Stimulated activated CD8-positive, alpha-beta memory T cell treated with anti-CD3 and anti-CD28 coated beads, Interleukin-2, amount 100 ng/mL, for 1 hour (primary cell): ENCODE results near the gene CENPM.
"Not testable (repeated sequence)": the region's sequence is repeated elsewhere in the genome, so short reads cannot be mapped to it uniquely, and the experiment has no call there.

Experiments used
- DNase-seq, 2 donors: peaks; one replicate each; pipeline ENCODE4 v3.0.0-alpha.2; 2020; ENCODE audit warnings: low read depth in 2 of 2

Gene CENPM

DNA sequence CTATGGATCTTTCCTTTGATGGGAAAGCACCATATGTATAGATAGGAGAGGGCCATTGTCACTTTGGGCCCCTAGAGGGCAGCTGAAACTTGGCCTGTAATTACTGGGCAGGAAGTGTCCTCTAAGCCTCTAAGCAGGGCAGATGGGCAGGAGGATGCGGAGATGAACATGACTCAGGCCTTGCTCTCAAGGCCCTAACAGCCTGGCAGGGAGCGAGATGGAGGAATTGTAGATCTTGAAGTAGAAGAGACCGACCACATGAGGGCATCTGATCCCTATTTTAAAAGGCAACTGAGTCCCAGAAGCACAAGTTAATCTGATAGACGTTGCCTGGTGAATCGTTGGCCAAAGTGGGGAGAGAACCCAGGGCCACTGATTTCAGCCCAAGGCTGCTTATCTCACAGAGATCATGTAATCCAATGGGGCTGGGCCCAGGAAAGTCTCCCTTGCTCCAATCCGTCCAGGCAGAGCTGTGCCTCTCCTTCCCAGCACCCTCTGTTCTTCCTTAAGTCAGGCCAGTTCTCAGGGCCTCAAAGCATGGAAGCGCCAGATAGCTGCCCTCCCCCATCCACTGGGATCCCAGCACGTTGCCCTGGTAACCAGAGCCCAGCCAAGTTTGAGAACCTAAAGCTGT lies 19.8 kb upstream of the CENPM start:
- DNase-seq = no peak

DNA sequence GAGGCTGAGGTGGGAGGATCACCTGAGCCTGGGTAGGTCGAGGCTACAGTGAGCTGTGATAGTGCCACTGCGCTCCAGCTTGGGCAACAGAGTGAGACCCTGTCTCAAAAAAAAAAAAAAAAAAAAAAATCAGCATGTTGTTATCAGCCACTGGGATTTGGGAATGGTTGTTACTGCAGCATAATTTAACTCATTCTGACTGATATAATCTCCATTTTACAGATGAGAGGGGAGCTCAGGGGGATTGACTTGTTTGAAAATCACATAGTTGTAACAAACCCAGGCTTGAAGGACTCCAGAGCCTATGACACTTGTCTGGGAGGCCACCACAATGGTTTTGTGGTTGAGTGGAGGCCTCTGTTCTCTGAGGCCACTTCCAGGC lies 19.3 kb upstream of the CENPM start:
- DNase-seq = no peak

DNA sequence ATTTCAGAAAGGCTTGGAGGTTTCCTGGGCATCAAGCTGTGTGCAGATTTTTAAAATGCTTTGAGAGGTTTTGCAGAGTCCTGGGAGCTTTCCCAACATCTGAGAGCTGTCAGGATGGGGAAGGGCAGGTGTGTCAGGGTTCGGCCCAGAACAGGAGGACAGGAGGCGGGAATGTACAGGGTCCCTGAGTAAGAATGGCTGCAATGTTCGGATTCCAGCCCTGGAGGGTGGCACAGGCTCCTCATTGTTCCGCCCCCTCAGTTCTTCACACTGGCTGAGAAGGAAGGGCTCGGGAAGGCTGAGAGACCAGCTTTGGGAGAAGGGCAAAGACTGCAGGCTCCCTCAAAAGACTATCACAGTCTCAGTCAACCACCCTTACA lies 17.1 kb upstream of the CENPM start:
- no peak for DNase-seq

GRCh38 chr22:41963453-41964111 lies 16.6 kb upstream of the CENPM start:
- no peak for DNase-seq

DNA sequence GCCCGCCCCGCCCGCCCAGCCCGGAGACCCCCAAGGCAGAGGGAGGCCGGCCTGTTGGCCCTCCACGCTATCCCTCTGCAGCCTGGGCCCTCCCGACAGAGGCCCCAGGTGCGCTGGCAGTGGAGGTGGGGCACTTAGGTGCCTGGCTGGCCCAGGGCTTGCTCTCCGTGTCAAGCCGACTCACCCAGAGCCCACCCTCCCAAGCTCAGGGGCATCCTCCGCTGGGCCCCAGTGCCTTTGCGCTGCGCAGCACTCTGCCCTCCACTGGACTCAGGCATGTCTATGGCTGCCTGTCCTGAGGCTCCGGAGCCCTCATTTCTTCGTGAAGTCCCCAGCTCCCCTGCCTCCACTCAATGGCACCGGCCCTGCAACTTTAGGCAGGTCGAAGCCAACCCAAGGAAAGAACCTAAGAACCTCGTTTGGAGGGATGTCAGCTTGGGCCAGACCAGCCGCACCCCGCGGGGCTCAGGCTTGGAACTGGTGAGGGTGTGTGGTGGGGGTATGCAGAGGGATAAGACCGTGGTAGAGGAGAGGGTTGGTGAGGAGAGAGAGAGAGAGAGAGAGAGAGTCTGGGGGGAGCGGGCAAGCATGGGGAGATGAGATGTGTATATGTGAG lies 11.1 kb upstream of the CENPM start:
- DNase-seq = no peak

GRCh38 chr22:41952713-41953112 lies 5.8 kb upstream of the CENPM start:
- DNase-seq = no peak

DNA sequence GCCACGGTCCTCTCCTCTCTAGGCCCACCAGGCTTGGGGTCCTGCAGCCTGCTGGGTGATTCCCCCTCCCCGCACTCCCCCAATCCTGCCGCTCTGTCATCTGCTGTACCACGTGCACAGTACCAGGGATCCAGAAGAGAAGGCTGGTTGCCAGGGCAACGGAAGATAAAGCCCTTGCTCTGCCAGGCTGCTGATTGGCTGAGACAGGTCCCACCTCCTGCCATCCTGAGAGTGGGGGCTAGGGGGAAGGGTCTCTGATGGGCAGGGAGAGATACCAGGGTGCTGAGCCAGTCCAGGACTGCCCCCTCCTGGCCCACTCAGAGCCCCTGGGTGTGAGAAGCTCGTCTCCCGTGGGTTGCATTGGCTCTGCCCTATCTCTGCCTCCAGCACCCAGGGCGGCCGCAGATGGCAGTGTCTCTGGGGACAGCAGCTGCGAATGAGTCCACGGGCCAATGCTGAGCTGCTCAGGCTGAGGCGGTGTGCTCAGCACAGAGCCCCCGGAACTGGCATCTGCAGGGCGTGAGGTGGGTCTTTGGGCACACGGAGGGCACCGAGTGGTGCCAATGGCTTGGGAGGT lies 5.0 kb upstream of the CENPM start, which contains the start of gene SMIM45:
Gene SMIM45 (plus strand): TSS at position 253 of the 577 bp plus-strand sequence.
- DNase-seq = no peak

GRCh38 chr22:41949297-41949965 lies 2.5 kb upstream of the CENPM start:
- no peak for DNase-seq

GRCh38 chr22:41948928-41949296 lies 2.0 kb upstream of the CENPM start:
- DNase-seq = not testable (repeated sequence)

GRCh38 chr22:41948142-41948541 lies 1.2 kb upstream of the CENPM start:
- no peak for DNase-seq

DNA sequence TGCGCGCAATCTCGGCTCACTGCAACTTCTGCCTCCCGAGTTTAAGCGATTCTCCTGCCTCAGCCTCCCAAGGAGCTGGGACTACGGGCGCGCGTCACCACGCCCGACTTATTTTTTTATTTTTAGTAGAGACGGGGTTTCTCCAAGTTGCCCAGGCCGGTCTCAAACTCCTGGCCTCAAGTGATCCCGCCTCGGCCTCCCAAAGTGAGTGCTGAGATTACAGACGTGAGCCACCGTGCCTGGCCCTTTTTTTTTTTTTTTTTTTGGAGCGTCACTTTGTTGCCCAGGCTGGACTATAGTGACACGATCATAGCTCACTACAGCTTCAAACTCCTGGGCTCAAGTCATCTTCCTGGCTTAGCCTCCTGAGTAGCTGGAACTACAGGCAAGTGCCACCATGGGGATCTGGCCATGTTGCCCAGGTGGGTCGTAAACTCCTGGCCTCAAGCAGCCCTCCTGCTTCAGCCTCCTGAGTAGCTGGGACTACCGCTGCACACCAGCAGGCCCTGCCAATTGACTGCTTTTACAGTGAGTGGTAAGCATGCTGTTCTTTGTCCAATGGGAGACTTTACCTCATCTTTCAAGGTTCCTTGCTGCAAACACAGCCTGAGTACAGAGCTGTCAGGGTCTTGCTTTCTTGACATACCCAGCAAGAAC lies 600 bp upstream of the CENPM start:
- no peak for DNase-seq

GRCh38 chr22:41943661-41944209 lies 3.2 kb downstream of the CENPM start:
- no peak for DNase-seq

GRCh38 chr22:41940832-41941765 lies 5.9 kb downstream of the CENPM start:
- peak; percentile 66 to 70 for DNase-seq

GRCh38 chr22:41939981-41940831 lies 6.7 kb downstream of the CENPM start:
- peak; percentile 77 to 83 for DNase-seq

DNA sequence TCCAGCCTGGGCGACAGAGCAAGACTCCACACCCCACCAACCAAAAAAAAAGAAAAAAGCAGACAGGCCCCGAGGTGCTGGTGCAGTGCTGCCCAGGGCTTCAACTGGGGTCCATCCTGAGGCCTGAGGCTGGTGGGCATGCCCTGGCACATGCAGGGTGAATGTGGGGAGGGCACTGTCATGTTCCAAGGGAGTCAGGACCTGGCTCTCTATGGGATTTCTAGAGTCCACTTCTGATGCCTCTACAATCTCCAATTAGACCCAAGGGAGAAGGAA lies 10.1 kb downstream of the CENPM start:
- no peak for DNase-seq

DNA sequence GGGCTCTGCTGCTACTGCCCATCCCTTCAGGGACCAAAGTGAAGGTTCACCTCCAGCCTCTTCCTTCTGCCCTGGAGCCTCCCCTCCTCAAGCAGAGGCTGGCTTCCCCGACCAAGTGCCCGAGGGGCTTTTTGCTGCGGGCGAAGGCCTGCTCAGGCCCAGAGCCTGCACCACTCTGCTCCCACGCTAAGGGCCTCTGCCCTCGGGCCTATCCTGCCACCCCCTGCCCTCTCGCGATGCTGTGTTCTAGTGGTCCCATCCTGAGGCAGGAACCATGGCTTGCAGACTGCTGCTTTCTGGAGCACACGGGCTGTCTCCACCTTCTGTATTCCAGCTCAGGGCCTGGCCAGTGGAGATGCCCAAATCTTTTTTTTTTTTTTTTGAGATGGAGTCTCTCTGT lies 11.4 kb downstream of the CENPM start:
- no peak for DNase-seq

DNA sequence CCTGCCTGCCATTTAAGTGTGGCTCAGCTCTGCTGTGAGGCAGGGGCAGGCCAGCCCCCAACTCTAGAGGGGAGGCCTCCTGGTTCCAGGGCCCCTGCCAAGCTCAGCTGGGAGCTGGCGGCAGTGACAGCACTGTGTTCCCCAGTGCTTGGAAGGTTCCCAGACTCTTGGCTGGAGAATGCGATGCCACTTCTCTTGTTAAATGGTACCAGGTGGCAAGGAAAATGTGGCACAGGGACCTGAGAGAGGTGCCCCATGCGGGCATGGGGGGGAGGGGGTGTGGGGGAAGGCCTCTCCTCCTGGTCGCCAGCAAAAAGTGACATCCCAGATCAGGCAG lies 12.0 kb downstream of the CENPM start:
- DNase-seq = no peak

DNA sequence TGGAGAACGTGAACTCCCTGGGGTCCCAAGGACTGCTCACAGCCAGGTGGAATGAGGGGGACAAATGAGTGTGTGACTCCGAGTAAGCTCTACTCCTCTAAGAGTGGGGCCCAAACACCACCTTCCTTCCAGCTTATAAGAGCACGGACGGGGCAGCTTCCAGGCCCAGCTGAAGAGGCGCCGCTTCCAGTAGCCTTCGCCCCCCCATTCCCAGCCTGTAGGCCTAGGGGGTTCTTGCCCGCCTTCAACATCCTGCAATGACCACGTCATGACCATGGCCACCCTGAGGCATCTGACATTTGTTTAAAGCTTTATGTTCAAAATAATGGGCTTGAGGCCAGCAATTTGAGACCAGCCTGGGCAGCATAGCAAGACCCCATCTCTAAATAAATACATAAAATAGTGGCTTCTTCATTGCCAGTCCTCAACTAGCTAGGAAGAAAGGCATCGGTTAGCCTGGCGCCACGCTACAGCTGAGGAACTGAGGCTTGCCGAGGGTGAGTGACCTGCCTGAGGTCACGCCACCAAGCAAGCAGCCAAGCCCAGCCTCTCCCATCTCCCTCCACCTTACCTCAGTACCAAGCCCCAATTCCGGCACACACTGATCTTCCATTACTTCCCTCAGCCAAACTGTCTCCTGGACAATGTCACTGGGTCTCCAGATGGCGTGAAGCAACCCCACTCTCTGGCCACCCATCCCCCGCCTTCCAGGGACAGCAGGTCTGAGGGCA lies 12.5 kb downstream of the CENPM start:
- no peak for DNase-seq
